SHP77 treated with DMSO at 0.1 percent for 48 hours (cell line): ENCODE results near the gene EMC8.

Experiments
- DNase-seq: peaks from one replicate; lab custom pipeline; 2025; lab: John Stamatoyannopoulos, UW

The EMC8 gene

DNA sequence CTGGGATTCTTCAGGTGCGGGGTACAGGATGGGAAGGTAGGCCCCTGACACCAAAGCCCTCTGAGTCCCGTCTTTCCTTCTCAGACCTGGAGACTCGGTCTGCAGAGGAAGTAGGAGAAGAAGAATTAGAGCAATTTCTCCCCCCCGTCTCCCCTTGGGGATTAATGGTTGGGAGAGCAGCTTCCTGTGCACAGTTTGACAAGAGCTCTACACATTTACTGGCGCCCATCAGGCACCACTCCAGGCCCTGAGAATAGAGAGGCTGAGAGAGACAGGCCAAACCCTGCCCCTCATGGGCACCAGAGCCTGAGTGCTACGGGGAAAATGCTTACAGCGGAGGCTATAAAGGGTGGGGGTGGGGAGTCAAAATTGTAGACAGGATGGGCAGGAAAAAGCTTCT, 44.9 kb downstream of the EMC8 start:
- no peak for DNase-seq

GRCh38 chr16:85753976-85754375, 45.4 kb downstream of the EMC8 start:
- no peak for DNase-seq

GRCh38 chr16:85753559-85753958, 45.8 kb downstream of the EMC8 start:
- DNase-seq, result no peak

DNA sequence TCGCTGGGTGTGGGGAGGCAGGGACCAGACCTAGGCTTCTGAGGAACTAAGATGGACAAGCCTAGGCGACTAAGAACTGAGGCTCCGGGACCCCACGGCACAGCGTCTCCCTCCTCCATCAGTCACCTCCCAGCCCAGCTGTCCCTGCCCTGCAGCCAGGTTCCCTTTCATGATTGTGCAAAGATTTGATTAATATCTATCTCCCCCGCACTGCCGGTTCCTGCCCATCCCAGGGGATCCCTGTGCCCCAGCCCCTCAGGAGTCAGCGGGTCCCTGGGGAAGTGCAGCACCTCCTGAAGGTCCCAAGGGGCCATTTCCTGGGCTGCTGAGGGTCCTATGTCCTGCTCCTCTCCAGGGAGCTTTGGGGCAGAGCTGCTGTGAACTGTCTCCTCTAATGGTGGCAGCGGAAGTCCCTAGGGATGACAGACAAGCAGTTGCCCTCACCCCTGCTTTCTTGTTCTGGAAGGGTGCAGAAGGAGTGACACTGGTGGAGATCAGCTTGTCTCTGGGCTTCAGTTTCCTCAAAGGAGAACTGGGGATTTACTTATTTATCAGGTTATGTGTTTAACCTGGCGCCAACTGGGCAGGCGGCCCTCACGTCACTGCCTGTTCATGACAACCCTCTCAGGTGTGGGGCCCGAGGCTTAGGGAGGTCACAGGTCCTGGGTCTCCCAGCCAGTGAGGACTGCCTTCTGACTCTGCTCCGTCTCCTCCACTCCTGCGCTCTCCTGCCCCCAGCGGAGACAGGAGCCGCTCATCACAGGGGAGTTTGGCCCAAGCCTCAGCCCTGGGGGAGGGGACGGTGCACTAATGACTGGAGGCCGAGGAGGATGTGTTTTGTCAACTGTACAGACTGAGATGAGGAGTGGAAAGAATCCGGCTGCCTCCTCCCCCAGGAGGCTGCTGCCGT, 46.6 kb downstream of the EMC8 start:
- DNase-seq, result no peak

- DNase-seq, result no peak
These were observed 47.4 kb downstream of the EMC8 start for GRCh38 chr16:85751698-85752501.

- DNase-seq, result no peak
These were observed 48.3 kb downstream of the EMC8 start, which contains the start of gene C16orf74 for GRCh38 chr16:85750827-85751697. Gene C16orf74 (minus strand): TSS chr16:85751096. CDS start chr16:85735217, 15,879 bp downstream.

- DNase-seq, result no peak
These were observed 49.1 kb downstream of the EMC8 start for GRCh38 chr16:85750146-85750826.

DNA sequence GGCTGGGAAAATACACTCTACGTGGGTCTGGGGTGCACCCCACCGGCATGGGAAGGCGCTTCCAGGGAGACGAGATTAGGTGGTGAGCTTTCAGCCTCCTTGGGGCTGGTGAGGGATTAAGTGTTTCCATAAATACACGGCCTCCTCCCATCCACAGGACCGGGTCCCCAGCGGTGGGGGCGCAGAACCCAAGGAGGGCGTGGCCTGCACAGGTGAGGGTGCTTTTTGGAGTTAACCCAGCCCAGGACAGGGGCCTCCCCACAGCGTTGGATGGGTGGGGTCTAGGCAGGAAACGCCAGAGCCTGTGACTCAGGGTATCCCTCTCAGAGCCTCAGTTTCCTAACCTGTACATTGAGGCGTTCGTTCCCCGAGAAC, 49.6 kb downstream of the EMC8 start:
- DNase-seq, result no peak

GRCh38 chr16:85746460-85747215, 52.7 kb downstream of the EMC8 start:
- no peak for DNase-seq

DNA sequence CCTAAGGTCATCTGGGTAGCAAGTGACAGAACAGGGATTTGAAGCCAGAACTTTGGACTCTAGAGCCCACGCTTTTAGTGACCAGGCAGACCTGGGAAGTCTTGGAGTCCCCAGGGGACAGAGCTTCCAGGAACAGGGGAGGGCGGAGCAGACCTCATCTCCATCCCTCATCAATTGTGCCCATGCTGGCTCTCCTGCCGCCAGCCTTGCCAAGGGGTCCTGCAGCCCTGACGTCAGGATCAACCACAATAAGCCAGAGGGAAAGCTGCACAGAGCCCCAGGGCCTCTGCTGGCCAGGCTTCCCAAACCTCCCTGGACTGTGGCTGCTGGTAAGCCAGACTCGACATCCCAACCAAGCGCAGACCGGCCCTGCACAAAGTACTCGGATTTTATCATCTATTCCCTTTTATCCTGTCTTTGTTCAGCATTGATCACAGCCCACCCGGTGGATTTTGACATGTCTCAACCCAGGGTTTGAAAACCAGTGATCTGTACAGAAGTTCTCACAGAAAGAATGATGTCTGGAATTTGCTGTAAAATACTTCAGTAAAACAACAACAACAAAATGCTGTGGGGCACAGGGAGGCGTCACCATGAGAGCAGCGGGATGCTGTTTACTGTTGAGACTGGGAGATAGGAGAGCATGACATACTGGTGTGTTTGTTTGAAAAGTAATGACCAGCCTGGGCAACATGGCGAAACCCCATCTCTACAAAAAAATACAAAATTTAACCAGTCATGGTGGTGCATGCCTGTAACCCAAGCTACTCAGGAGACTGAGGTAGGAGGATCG, 60.2 kb downstream of the EMC8 start:
- no peak for DNase-seq

DNA sequence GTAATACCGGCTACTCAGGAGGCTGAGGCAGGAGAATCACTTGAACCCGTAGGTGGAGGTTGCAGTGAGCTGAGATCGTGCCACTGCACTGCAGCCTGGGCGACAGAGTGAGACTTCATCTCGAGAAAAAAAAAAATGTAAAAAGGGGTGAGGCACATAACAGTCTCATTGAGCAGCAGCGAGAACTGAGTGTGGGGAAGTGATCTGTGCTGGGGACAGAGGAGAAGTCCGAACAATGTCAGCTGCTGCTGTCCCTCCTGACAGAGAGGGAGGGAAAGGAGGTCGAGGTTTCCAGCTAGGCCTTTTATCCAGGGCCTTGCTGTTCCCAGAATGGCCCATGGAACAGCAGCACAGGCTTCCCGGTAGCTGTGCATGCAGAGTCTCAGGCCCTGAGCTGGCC, 62.4 kb downstream of the EMC8 start:
- DNase-seq, result no peak

- no peak for DNase-seq
These were observed 63.4 kb downstream of the EMC8 start for GRCh38 chr16:85735946-85736345.

DNA sequence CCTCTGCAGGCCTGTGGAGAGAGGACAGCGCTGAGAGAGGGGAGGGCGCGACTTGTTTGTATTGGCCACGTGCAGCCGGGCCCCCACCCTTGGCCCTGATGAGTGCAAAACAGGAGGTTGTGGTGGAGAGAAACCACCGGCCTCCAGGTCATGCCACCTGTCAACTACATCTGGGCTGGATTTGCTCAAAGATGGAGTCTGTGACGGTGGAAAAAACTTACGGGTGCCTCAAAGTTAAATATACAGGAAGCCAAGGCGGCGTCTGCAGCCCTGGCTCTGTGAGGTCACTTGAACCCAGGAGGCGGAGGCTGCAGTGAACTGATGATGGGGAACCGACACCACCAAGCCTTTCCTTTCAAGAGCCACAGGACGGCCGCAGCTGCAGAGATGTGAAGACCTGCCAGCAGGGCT, 64.1 kb downstream of the EMC8 start:
- DNase-seq, result no peak

GRCh38 chr16:85734311-85735017, 64.9 kb downstream of the EMC8 start:
- no peak for DNase-seq

- no peak for DNase-seq
These were observed 65.5 kb downstream of the EMC8 start for GRCh38 chr16:85733839-85734170.

GRCh38 chr16:85733155-85733838, 66.0 kb downstream of the EMC8 start:
- no peak for DNase-seq

DNA sequence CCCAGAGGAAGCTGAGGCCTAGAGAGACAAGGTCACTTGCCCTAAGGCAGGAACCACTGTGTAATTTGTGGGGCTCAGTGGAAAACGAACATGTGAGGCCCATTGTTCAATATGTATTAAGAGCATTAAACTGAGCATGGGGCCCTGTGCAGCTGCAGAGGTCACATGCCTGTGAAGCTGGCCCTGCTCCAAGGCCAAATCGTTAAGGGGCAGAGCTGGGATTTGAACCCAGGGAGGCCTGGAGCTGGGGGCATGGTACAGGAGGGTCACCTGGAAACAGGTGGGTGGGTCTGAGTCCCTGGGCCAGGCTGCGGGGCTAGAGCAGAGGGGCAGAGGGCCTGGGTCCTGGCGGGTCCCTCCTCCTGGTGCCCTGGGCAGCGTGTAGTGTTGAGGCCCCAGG, 68.2 kb downstream of the EMC8 start:
- no peak for DNase-seq

DNA sequence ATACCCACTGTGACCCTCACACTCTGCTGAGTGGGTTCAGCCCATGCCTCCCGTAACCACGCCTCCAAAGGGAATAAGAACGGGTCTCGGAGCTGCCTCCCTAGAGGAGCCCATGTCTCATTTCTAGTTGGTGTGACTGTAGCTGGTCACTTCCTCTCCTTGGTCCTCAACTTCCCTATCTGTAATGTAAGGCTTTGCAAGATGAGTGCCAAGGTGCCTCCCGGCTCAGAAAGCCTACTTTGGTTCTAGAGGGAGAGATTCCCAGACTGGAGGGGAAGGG, 69.2 kb downstream of the EMC8 start:
- DNase-seq, result no peak
